OCI-LY7 (cell line): ENCODE measurements around the gene ARHGAP40. TPM values are rescaled to one million over a fixed set of nuclear protein-coding genes. Genes with fewer than 3 reads are reported as not detected.

Source experiments
- BruUV-seq: library from RNA; stranded (reverse); fragments of 400-500 nt; replicated peaks from 2 replicates; lab custom pipeline; 2021; lab: Mats Ljungman, UMichigan
- CTCF ChIA-PET: fragments of 300-600 bp; sonication (Branson Sonifier 250); formaldehyde crosslinking; loops from one replicate; lab custom pipeline; 2022; ENCODE audit warnings: antibody characterized with exemption; ENCODE audit not compliant: unreplicated experiment; lab: Charles Lee
- POLR2A ChIA-PET: fragments of 300-600 bp; sonication (Branson Sonifier 250); formaldehyde crosslinking; loops from one replicate; lab custom pipeline; 2022; ENCODE audit warnings: antibody characterized with exemption; lab: Charles Lee
- DNase-seq: peaks from one replicate; pipeline ENCODE4 v3.0.0-alpha.2; 2015; ENCODE audit warnings: low spot score
- H2AFZ ChIP-seq: fragments of 200-600 bp; sonication (generic), shearing (Covaris generic); 2 replicates; pipeline ENCODE4 v1.6.1; 2014; ENCODE audit warnings: mild to moderate bottlenecking, antibody characterized with exemption, low read length, moderate library complexity
- H3K27ac ChIP-seq: fragments of 200-600 bp; sonication (generic); 2 replicates; pipeline ENCODE4 v1.5.1; 2014; ENCODE audit warnings: mixed run types, low read depth, mild to moderate bottlenecking, moderate library complexity, low read length, inconsistent platforms; ENCODE audit not compliant: poor library complexity, severe bottlenecking
- H3K36me3 ChIP-seq: fragments of 200-600 bp; sonication (generic); 2 replicates; pipeline ENCODE4 v1.6.1; 2014; ENCODE audit warnings: mild to moderate bottlenecking, antibody characterized with exemption, low read length, moderate library complexity, mixed read lengths; ENCODE audit not compliant: insufficient read depth
- H3K4me1 ChIP-seq: fragments of 200-600 bp; sonication (generic); 2 replicates; pipeline ENCODE4 v1.5.1; 2014; ENCODE audit warnings: mild to moderate bottlenecking, low read length; ENCODE audit not compliant: insufficient read depth, poor library complexity, severe bottlenecking
- H3K4me2 ChIP-seq: fragments of 200-600 bp; sonication (generic); 2 replicates; pipeline ENCODE4 v1.6.1; 2014; ENCODE audit warnings: mild to moderate bottlenecking, low read length
- H3K4me3 ChIP-seq: fragments of 200-600 bp; sonication (generic); 2 replicates; pipeline ENCODE4 v1.5.1; 2014; ENCODE audit warnings: mild to moderate bottlenecking, low read depth, low read length; ENCODE audit not compliant: poor library complexity, severe bottlenecking
- H3K79me2 ChIP-seq: fragments of 200-600 bp; sonication (generic); 2 replicates; pipeline ENCODE4 v1.6.1; 2016; ENCODE audit warnings: low read depth, mild to moderate bottlenecking, low read length, moderate library complexity, mixed read lengths; ENCODE audit not compliant: insufficient read depth
- H3K9me2 ChIP-seq: fragments of 200-600 bp; sonication (generic); 2 replicates; pipeline ENCODE4 v1.6.1; 2016; ENCODE audit warnings: mild to moderate bottlenecking, low read length, mixed read lengths; ENCODE audit not compliant: insufficient read depth
- H3K9me3 ChIP-seq: fragments of 200-600 bp; sonication (generic); 2 replicates; pipeline ENCODE4 v1.6.1; 2014; ENCODE audit warnings: mild to moderate bottlenecking, mixed run types, low read length, mixed read lengths
- H4K20me1 ChIP-seq: fragments of 200-600 bp; sonication (generic); 2 replicates; pipeline ENCODE4 v1.6.1; 2014; ENCODE audit warnings: mild to moderate bottlenecking, antibody characterized with exemption, low read length, moderate library complexity, mixed read lengths; ENCODE audit not compliant: insufficient read depth
- EZH2phosphoT487 ChIP-seq: fragments of 200-600 bp; sonication (generic); IDR thresholded peaks from 2 replicates; pipeline ENCODE4 v1.6.1; 2018; ENCODE audit warnings: low read depth, borderline replicate concordance, mild to moderate bottlenecking, mixed run types, antibody characterized with exemption, low read length, moderate library complexity, mixed read lengths
- intact Hi-C: fragments of 100-400 bp; cut with micrococcal nuclease; formaldehyde crosslinking; loops from one replicate; pipeline ENCODE4 v1.10.0; 2022; ENCODE audit not compliant: unreplicated experiment
- total RNA-seq, 2 experiments: library from RNA; depleted of rRNA in 1 of 2; stranded (reverse); fragments of >200 nt in 1 of 2; shearing (Covaris generic) in 1 of 2; gene quantifications; 2 replicates each; pipeline ENCODE4 v1.2.3, GENCODE V29; 2014 to 2022
- TF ChIP-seq, protein P1 (sequence below): fragments of 200-600 bp; sonication (generic); conservative IDR thresholded peaks from 2 replicates; pipeline ENCODE4 v1.5.1; 2014; ENCODE audit warnings: mild to moderate bottlenecking, antibody characterized with exemption, low read length, moderate library complexity, mixed read lengths

The ARHGAP40 gene
- total RNA-seq, 2 experiments from 2014 or later, result not detected

DNA sequence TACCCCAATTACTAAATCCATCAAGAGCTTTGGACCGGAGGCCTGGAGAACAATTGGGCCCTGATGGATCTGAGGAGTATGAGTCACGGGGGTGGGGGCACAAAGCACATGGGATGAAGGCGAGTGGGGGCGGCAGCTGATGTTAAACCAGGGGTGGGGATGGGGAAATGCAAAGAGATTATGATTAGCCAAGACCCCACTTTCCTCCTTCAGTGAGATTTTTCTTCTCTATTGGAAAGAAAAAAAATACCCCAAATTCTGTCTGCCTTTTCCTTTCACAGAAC, 57.9 kb downstream of the ARHGAP40 start:
- Histone ChIP-seq H3K36me3 (no peaks in the 10 kb centered on the region), H3K4me2 (no peak overlapping the region), H3K4me3 (no peak overlapping the region), H3K27ac (no peak overlapping the region), H3K79me2 (no peaks in the 10 kb centered on the region), H4K20me1 (no peaks in the 10 kb centered on the region), H2AFZ (no peak overlapping the region), H3K4me1 (no peaks in the 10 kb centered on the region), H3K9me2 (no peaks in the 10 kb centered on the region), H3K9me3 (no peaks in the 10 kb centered on the region)
- POLR2A ChIA-PET, result interaction anchor here (0.6 kb wide), 1 partner anchor 66 kb away, joined by 4 read pairs; no protein-coding TSS in a partner anchor
- DNase-seq, result no peak
- intact Hi-C loops, result no loop called here
- TF ChIP-seq, protein P1, sequence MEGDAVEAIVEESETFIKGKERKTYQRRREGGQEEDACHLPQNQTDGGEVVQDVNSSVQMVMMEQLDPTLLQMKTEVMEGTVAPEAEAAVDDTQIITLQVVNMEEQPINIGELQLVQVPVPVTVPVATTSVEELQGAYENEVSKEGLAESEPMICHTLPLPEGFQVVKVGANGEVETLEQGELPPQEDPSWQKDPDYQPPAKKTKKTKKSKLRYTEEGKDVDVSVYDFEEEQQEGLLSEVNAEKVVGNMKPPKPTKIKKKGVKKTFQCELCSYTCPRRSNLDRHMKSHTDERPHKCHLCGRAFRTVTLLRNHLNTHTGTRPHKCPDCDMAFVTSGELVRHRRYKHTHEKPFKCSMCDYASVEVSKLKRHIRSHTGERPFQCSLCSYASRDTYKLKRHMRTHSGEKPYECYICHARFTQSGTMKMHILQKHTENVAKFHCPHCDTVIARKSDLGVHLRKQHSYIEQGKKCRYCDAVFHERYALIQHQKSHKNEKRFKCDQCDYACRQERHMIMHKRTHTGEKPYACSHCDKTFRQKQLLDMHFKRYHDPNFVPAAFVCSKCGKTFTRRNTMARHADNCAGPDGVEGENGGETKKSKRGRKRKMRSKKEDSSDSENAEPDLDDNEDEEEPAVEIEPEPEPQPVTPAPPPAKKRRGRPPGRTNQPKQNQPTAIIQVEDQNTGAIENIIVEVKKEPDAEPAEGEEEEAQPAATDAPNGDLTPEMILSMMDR, result no peak
- no peak for TF ChIP-seq EZH2phosphoT487
- BruUV-seq, result no TSS peak
- CTCF ChIA-PET, result interaction anchor here (0.6 kb wide), 1 partner anchor 251 kb away, joined by 3 read pairs; no protein-coding TSS in a partner anchor

DNA sequence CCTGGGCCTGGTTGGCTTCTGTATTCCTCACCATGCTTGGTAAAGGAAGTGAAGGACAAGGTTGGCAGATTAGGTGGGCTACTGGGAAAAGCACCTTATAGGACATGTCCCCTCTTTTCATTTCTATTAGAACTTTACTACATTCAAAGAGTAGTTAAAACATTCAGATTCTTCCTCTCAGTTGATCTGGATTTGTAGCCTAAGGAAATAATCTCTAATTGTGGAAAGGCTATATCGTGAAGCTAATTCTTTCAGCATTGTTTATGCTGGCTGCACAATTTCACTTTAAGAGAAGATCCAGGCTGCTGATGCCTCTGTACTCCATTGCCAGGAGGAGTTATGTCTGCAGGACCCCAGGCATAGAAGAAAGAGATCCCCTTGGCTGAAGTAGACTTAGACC, 58.8 kb downstream of the ARHGAP40 start:
- ChIA-PET CTCF (no interaction called here), POLR2A (no interaction called here)
- intact Hi-C loops, result no loop called here
- Histone ChIP-seq H3K9me2 (no peaks in the 10 kb centered on the region), H3K4me2 (no peak overlapping the region), H3K36me3 (no peaks in the 10 kb centered on the region), H4K20me1 (no peaks in the 10 kb centered on the region), H3K4me1 (no peaks in the 10 kb centered on the region), H3K79me2 (no peaks in the 10 kb centered on the region), H3K9me3 (no peaks in the 10 kb centered on the region), H3K4me3 (no peak overlapping the region), H2AFZ (no peak overlapping the region), H3K27ac (no peak overlapping the region)
- TF ChIP-seq EZH2phosphoT487, result no peak
- TF ChIP-seq, protein P1, result no peak
- BruUV-seq, result no TSS peak
- DNase-seq, result no peak

DNA sequence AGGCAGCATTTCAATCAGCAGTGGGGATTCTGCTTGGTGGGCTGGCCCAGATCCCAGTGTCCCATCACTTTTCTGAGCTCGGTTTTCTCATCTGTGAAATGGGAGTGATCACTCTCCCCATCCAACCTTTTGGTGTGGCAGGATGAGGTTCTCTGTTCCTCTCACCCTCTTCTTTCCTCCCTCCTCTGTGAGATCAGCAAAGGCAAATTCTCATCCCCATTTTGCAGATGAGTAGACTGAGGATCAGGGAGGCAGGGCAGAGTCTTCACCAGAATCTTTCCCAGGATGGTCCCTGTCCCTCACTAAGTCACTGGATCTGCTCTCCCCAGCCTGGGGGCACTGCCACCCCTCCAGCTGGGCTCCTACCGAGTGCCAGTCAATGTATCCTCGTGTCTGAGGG, 62.1 kb downstream of the ARHGAP40 start:
- POLR2A ChIA-PET, result no interaction called here

More for the DNA sequence above, 62.1 kb downstream of the ARHGAP40 start:
- no peaks in the 10 kb centered on the region for H3K9me2 ChIP-seq
- CTCF ChIA-PET, result no interaction called here
- DNase-seq, result no peak
- H3K27ac ChIP-seq, result no peak overlapping the region
- no peaks in the 10 kb centered on the region for H4K20me1 ChIP-seq
- no TSS peak for BruUV-seq
- no peak overlapping the region for H2AFZ ChIP-seq
- no peaks in the 10 kb centered on the region for H3K4me1 ChIP-seq
- intact Hi-C loops, result no loop called here
- TF ChIP-seq, protein P1, result no peak
- H3K79me2 ChIP-seq, result no peaks in the 10 kb centered on the region
- no peaks in the 10 kb centered on the region for H3K9me3 ChIP-seq
- H3K36me3 ChIP-seq, result no peaks in the 10 kb centered on the region
- no peak overlapping the region for H3K4me3 ChIP-seq
- H3K4me2 ChIP-seq, result no peak overlapping the region
